Body of pancreas (tissue), 4 donors: Measurements from ENCODE around the gene NXPH4.

Source experiments
- CTCF ChIP-seq, 7 experiments: fragments of 450-650 bp in 4 of 7; fragments of 200-600 bp in 3 of 7; sonication (generic) in 3 of 7; IDR thresholded peaks; one replicate each; pipeline ENCODE4 v1.5.1; 2016 to 2019; ENCODE audit warnings: antibody characterized with exemption in 7 of 7
- POLR2A ChIP-seq, 3 donors: fragments of 450-650 bp; IDR thresholded peaks; one replicate each; pipeline ENCODE4 v1.6.1; 2016; ENCODE audit warnings: antibody characterized with exemption in 3 of 3, mild to moderate bottlenecking in 2 of 3

DNA sequence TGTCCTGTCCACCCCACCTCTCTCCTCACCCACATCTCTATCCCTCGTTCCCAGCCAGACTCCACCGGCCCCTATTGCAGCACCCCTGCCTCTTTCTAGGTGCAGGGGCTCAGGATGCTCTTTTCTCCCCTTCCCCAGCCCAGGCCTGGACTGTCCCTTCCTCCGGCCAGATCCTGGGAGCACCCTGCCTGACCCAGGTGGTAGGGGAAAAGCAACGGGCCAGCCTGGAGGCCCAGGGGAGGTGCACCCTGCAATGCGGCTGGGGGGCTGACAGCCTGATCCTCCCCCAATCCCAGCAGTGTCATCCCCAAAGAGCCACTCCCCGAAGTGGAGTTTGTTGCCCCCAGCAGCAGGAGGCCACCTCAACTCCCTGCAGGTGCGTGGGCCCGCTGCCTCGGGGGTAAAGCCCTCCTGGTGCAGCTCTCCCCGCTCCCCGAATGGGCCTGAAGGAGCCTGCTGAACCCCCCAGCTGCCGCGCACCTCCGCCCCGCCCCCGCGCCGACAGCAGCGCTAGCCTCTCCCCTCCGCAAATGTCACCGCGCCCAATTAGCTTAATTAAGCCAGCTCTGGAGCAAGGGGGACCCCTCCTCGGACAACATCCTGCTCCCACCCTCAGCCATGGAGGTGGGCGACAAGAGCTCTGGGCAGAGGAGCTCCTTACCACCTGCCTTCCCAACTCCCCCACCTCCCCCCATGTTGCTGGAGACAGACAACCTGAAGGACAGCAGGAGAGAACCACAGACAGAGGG is 4.7 kb downstream of the NXPH4 start:
- TF ChIP-seq CTCF (IDR thresholded peaks at IDR 0.05) (no peak), POLR2A (IDR thresholded peaks at IDR 0.05) (no peak)
